CD4-positive, alpha-beta T cell treated with Interleukin-17A for 1 hour (primary cell): ENCODE measurements around the gene SNRK.
A peak's percentile ranks its signal among the peaks of the same experiment; 100 is the strongest.

Experiments
- DNase-seq: peaks from one replicate; pipeline ENCODE4 v3.0.0-alpha.2; 2020

Gene SNRK

GRCh38 chr3:43279082-43279481 is 7.3 kb upstream of the SNRK start:
- DNase-seq, result no peak

DNA sequence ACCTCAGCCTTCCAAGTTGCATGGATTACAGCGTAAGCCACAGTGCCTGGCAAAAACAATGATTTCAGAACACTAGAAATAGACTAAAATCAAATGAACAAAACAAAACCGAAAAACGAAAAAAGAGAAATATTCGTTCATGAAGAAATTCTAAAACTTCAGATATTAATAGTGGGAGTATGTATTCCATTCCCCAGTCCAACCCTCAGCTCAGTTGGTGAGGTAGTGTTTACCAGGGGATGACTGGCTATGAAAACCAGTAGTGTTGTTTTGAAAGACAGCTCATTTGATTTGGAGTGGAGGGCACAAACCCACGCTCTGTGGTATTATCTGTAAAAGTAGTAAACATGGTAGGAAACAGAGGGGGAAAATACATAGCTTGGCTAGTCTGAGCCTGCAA is 6.8 kb upstream of the SNRK start:
- no peak for DNase-seq

- no peak for DNase-seq
These were observed 5.3 kb upstream of the SNRK start for GRCh38 chr3:43281020-43281419.

- DNase-seq, result no peak
These were observed 2.2 kb upstream of the SNRK start for GRCh38 chr3:43284171-43284570.

DNA sequence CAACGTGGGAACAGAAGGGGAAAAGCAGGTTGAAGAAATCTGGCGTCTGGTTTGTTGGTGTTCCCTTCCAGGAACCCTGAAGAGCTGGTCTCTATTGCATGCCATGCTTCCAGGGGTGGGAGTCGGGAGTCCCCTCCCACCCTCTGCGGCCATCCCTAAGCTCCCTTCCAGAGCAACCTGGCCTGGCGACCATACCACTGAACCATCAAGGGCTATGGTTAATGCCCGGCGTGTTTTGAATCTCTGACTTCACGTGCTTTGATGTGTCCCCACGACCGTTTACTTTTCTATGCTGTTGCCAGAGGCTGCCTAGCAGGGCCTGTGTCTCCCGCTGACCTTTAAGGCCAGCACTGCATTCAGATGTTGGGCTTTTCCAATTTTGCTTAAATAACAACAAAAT is 696 bp upstream of the SNRK start:
- DNase-seq, result no peak

DNA sequence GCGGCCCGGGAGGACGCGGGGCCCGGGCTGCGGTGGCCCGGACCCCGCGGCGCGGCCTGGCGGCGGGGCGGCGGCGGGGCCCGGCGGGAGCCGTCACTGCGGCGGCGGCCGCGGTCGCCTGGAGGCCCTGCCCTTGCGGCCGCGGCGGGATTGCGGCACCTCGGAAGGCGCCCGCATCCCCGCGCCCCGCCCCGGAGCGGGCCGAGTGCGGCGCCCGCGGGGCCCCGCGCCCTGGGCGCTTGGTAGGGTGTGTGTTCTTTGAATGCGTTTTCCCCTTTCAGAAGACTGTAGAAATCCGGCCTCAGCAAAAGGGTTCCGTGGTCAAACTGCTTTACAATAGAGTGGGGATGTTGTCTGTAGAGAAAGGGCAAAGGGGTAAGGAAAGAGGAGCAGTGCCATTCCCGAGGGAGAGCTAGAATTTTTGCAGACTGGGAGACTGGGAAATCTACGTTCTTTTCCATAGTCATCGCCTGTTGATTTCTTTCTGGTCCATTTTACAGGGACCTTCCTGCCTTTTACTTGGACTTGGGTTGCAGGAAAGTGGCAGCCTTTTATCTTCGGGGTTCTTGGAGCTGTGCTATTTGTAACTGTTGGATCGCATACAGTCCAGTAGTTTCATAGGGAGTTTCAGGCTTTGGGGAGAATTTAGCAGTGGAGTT is 630 bp downstream of the SNRK start:
- DNase-seq, result peak; percentile 38

DNA sequence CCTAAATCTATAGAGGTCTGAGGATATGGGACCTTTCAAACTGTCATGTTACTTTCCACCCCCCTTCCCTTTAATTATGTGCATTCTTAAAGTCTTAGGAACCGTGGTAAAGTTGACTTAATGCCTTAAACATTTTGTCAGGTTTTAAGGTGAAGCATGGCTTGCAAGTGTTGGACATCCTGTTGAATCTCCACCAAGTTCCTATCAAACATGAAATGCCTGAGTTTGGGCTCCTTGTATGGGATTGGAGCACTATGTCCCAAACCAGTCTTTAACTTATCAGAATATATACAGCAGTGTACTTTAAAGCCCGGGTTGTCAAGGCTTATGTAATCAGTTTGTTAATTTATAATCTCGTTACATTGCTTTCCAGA is 1.1 kb downstream of the SNRK start:
- no peak for DNase-seq

GRCh38 chr3:43288366-43288765 is 2.0 kb downstream of the SNRK start:
- peak; percentile 54 for DNase-seq

- DNase-seq, result no peak
These were observed 2.5 kb downstream of the SNRK start for GRCh38 chr3:43288850-43289249.

DNA sequence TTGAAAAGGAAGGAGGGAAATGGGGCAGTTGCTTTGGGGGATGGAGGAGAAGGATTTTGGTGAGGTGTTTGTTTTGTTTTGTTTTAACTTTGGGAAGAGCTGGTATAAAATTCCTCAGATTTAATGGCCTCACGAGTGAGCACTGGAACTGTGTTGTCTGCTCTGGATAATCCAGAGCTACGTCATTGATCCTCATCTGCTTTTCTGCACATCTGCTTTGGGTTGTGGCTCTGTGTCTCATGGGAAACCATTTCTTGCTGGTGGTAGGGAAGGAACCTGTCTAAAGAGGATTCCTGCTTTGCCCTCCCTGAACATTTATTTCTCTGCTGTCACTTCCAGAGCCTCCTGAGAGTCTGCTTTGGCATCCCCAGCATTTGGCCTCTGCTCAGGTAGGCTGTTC is 3.1 kb downstream of the SNRK start:
- DNase-seq, result no peak

DNA sequence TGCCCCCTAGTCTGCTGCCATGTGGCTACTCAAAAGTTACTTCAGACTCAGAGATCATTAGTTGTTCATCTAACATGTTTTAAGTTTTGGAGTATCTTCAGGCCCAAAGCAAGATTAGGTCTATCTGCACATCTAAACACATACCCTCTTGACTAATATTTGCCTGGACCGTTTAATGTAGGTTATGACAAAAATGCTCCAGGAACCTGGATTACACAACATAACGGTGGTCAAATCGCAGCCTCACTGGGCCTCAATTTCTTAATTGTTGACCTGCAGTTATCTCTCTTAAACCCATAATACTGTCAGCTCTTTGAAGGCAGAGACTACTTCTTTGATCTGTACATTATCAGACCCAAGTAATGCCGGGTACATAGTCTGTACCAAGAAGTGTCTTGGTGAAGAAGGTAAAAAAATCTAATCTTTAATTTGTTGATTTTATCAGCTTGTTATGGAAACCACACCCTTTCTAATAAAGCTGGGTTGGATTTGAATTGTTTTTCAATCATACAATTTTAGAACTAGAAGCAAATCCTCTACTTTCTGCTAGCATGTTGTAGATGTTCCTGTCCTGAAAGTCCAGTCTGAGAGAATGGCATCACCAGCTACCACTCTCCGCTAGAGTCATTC is 3.6 kb downstream of the SNRK start:
- peak; percentile 16 for DNase-seq

DNA sequence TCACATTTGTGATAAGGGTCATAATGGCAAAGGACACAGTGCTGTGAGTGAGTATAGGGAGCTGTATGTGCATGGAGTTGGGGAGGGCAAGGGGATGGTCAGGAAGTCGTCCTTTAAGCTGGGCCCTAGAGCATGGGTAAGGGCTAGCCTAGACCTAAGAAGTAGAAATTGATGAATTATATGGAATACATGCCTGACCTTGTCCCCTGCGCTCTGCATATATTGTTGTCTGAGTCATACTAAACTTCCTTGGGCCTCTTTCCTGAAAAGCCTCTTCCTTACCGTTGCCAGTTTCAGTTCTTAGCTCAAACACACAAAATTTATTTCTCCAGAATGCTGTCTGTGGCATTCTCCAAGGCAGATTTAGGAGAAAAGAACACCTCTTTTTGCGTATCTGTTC is 4.6 kb downstream of the SNRK start:
- no peak for DNase-seq

DNA sequence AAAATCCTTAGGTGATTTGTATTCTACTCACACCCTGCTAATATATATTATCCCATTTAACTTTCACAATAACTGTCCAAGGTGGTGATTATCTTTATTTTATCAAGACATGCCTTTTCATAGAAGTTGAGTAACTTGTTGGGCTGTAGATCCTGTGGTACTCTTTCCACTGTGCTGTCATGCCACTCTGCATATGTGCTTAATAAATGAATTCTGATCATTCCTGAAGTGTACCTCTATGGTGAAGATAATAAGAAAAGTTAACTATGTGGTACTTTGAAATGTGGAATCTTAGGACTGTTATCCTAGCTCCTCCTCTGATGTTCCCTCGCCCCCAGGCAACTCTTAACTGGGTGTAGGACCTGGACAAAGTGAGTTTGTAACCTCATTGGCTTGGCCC is 5.2 kb downstream of the SNRK start:
- DNase-seq, result no peak

- DNase-seq, result no peak
These were observed 8.6 kb downstream of the SNRK start for GRCh38 chr3:43294975-43295374.

GRCh38 chr3:43296565-43296964 is 10.2 kb downstream of the SNRK start:
- DNase-seq, result peak; percentile 85

DNA sequence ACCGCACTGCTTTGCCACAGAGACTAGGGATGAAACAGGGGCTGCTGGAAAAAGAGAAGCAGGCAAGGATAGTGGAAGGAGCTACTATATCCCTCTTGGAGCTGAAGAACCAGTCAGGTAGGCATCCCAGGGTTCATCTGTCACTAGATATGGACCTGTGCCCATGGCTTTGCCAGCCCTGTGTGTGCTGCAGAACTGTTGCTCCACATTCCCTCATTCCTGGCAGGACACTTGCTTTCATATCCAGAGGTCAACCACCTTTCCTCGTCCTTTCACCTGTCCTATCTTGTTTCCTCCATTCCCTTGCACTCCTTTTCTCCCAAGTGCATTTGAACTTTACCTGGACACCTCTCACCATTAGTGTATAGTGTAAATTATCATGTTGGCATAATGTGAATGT is 12.0 kb downstream of the SNRK start:
- no peak for DNase-seq

DNA sequence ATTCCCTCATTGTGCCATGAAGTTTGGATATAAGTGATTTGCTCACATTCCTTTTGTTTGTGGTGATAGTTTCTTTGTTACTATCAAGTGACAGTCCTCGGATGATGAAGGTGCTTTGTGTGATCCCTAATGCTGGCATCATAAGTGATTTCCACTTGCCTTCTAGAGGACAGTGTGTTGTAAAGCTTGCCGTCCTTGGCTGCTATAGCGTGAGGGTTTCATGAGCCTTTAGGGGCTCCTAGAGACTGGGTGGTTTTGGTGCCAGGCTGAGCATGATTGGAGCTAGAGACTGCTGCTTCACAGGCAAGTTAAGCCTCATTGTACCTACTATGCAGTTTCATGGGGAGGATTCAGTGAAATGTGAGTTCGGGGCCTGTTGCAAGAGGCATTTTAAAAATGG is 12.4 kb downstream of the SNRK start:
- DNase-seq, result no peak

- DNase-seq, result no peak
These were observed 16.0 kb downstream of the SNRK start for GRCh38 chr3:43302116-43302880.

GRCh38 chr3:43304126-43304525 is 17.8 kb downstream of the SNRK start:
- no peak for DNase-seq

- no peak for DNase-seq
These were observed 20.9 kb downstream of the SNRK start for GRCh38 chr3:43307226-43307625.

DNA sequence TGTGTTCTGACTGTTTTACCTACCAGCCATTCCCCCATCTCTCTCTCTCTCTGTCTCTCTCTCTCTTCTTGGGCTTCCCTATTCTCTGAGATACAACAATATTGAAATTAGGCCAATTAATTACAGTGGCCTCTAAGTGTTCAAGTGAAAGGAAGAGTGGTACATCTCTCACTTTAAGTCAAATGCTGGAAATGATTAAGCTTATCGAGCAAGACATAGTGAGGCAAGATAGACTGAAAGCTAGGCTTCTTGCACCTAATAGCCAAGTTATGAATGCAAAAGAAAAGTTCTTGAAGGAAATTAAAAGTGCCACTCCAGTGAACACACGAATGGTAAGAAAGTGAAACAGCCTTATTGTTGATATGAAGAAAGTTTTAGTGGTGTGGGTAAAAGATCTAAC is 21.3 kb downstream of the SNRK start:
- no peak for DNase-seq

GRCh38 chr3:43309372-43310305 is 23.3 kb downstream of the SNRK start:
- DNase-seq, result no peak

GRCh38 chr3:43316783-43317460 is 30.6 kb downstream of the SNRK start:
- no peak for DNase-seq
